Loucy (cell line): ENCODE data around the gene RASSF9.

Experiments
- H2AFZ ChIP-seq: fragments of 200-600 bp; sonication (generic); 2 replicates; pipeline ENCODE4 v1.6.0; 2016; ENCODE audit warnings: antibody characterized with exemption, mild to moderate bottlenecking, low read length, moderate library complexity
- H3F3A ChIP-seq: fragments of 200-600 bp; 2 replicates; pipeline ENCODE4 v1.6.0; 2016; ENCODE audit warnings: antibody characterized with exemption, low read depth, mild to moderate bottlenecking
- H3K27me3 ChIP-seq: fragments of 200-600 bp; sonication (generic); 2 replicates; pipeline ENCODE4 v1.6.1; 2014; ENCODE audit warnings: low read length, mild to moderate bottlenecking; ENCODE audit not compliant: insufficient read depth, poor library complexity, severe bottlenecking
- H3K36me3 ChIP-seq: fragments of 200-600 bp; sonication (generic); 2 replicates; pipeline ENCODE4 v1.6.1; 2016; ENCODE audit warnings: low read length; ENCODE audit not compliant: insufficient read depth
- H3K4me1 ChIP-seq: fragments of 200-600 bp; sonication (generic); 2 replicates; pipeline ENCODE4 v1.5.1; 2014; ENCODE audit warnings: low read length, mild to moderate bottlenecking; ENCODE audit not compliant: insufficient read depth, poor library complexity, severe bottlenecking
- H3K4me2 ChIP-seq: fragments of 200-600 bp; sonication (generic); 2 replicates; pipeline ENCODE4 v1.6.0; 2014; ENCODE audit warnings: antibody characterized with exemption, low read length, low read depth, mild to moderate bottlenecking; ENCODE audit not compliant: poor library complexity, severe bottlenecking
- H3K4me3 ChIP-seq: fragments of 200-600 bp; sonication (generic); 2 replicates; pipeline ENCODE4 v1.5.1; 2014; ENCODE audit warnings: low read length, mild to moderate bottlenecking, mixed read lengths; ENCODE audit not compliant: poor library complexity, severe bottlenecking
- H3K79me2 ChIP-seq: fragments of 200-600 bp; sonication (generic); 2 replicates; pipeline ENCODE4 v1.6.1; 2014; ENCODE audit warnings: low read length; ENCODE audit not compliant: insufficient read depth
- H3K9ac ChIP-seq: fragments of 200-600 bp; sonication (generic); 2 replicates; pipeline ENCODE4 v1.6.0; 2014; ENCODE audit warnings: mild to moderate bottlenecking, low read depth, low read length, moderate library complexity; ENCODE audit not compliant: poor library complexity, severe bottlenecking
- H3K9me2 ChIP-seq: fragments of 200-600 bp; sonication (generic); replicated peaks from 2 replicates; pipeline ENCODE4 v1.6.1; 2016; ENCODE audit warnings: low read depth, low read length, mixed read lengths
- H3K9me3 ChIP-seq: fragments of 200-600 bp; sonication (generic); 2 replicates; pipeline ENCODE4 v1.6.1; 2014; ENCODE audit warnings: mild to moderate bottlenecking, antibody characterized with exemption, low read length, low read depth; ENCODE audit not compliant: insufficient read depth
- H4K20me1 ChIP-seq: fragments of 200-600 bp; sonication (generic); 2 replicates; pipeline ENCODE4 v1.6.0; 2014; ENCODE audit warnings: antibody characterized with exemption, low read length, mild to moderate bottlenecking; ENCODE audit not compliant: insufficient read depth, poor library complexity, severe bottlenecking
- CTCF ChIP-seq: fragments of 200-600 bp; sonication (generic); conservative IDR thresholded peaks from 2 replicates; pipeline ENCODE4 v1.5.1; 2014; ENCODE audit warnings: mild to moderate bottlenecking, antibody characterized with exemption, low read length
- EZH2phosphoT487 ChIP-seq: fragments of 200-600 bp; IDR thresholded peaks from 2 replicates; pipeline ENCODE4 v1.6.1; 2018; ENCODE audit warnings: antibody characterized with exemption, mild to moderate bottlenecking, moderate library complexity, borderline replicate concordance

RASSF9 gene

GRCh38 chr12:85798122-85798521 is 38.1 kb downstream of the RASSF9 start:
- TF ChIP-seq CTCF (no peak), EZH2phosphoT487 (no peak)
- H3K4me1 ChIP-seq, result no peaks in the 10 kb centered on the region
- no peak overlapping the region for H2AFZ ChIP-seq
- no peaks in the 10 kb centered on the region for H3K27me3 ChIP-seq
- H4K20me1 ChIP-seq, result no peaks in the 10 kb centered on the region
- H3K9me3 ChIP-seq, result no peaks in the 10 kb centered on the region
- H3K36me3 ChIP-seq, result no peaks in the 10 kb centered on the region
- H3K9ac ChIP-seq, result no peak overlapping the region
- H3K79me2 ChIP-seq, result no peaks in the 10 kb centered on the region
- no peaks in the 10 kb centered on the region for H3F3A ChIP-seq
- H3K4me2 ChIP-seq, result no peak overlapping the region
- H3K4me3 ChIP-seq, result no peak overlapping the region
- no peaks in the 10 kb centered on the region for H3K9me2 ChIP-seq

DNA sequence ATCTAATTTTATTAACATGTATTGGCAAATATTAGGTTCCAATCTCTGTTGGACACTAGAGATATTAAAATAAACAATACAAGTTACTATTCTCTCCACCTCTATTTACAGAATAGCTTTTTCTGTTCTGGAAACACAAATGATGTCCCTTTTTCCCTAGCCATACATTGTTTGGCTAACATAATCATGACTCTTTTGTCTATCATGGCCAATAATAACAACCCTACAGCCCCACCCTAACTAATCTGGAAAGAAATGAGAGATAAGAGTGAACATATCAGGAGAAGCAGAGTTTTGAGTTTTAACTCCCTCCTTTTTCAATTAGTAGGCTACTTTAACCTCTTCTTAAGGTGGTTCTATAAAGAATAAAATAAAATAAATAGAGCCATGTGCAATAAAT is 40.2 kb downstream of the RASSF9 start:
- TF ChIP-seq EZH2phosphoT487, result no peak
- no peak for TF ChIP-seq CTCF
- Histone ChIP-seq H3K9ac (no peak overlapping the region), H3K79me2 (no peaks in the 10 kb centered on the region), H3K4me1 (no peaks in the 10 kb centered on the region), H3K9me2 (no peaks in the 10 kb centered on the region), H3K4me3 (no peak overlapping the region), H3F3A (no peaks in the 10 kb centered on the region), H3K27me3 (no peaks in the 10 kb centered on the region), H3K4me2 (no peak overlapping the region), H3K9me3 (no peaks in the 10 kb centered on the region), H4K20me1 (no peaks in the 10 kb centered on the region), H2AFZ (no peak overlapping the region), H3K36me3 (no peaks in the 10 kb centered on the region)

- H3K9me3 ChIP-seq, result no peaks in the 10 kb centered on the region
- no peak overlapping the region for H3K4me2 ChIP-seq
- no peaks in the 10 kb centered on the region for H3K4me1 ChIP-seq
- no peak for TF ChIP-seq CTCF
- TF ChIP-seq EZH2phosphoT487, result no peak
- no peaks in the 10 kb centered on the region for H3K9me2 ChIP-seq
- H3K27me3 ChIP-seq, result no peaks in the 10 kb centered on the region
- H3K4me3 ChIP-seq, result no peak overlapping the region
- no peaks in the 10 kb centered on the region for H3K79me2 ChIP-seq
- H2AFZ ChIP-seq, result no peak overlapping the region
- no peaks in the 10 kb centered on the region for H3F3A ChIP-seq
- no peaks in the 10 kb centered on the region for H4K20me1 ChIP-seq
- no peaks in the 10 kb centered on the region for H3K36me3 ChIP-seq
- no peak overlapping the region for H3K9ac ChIP-seq
Measured at GRCh38 chr12:85794531-85794930, 41.7 kb downstream of the RASSF9 start.
